LoVo (cell line): ENCODE data around the gene SCARB1.
"Not testable (repeated sequence)": the region's sequence is repeated elsewhere in the genome, so short reads cannot be mapped to it uniquely, and the experiment has no call there.

Experiments
- DNase-seq: peaks from one replicate; pipeline ENCODE4 v3.0.0-alpha.2; 2016; ENCODE audit warnings: low spot score

Gene SCARB1

DNA sequence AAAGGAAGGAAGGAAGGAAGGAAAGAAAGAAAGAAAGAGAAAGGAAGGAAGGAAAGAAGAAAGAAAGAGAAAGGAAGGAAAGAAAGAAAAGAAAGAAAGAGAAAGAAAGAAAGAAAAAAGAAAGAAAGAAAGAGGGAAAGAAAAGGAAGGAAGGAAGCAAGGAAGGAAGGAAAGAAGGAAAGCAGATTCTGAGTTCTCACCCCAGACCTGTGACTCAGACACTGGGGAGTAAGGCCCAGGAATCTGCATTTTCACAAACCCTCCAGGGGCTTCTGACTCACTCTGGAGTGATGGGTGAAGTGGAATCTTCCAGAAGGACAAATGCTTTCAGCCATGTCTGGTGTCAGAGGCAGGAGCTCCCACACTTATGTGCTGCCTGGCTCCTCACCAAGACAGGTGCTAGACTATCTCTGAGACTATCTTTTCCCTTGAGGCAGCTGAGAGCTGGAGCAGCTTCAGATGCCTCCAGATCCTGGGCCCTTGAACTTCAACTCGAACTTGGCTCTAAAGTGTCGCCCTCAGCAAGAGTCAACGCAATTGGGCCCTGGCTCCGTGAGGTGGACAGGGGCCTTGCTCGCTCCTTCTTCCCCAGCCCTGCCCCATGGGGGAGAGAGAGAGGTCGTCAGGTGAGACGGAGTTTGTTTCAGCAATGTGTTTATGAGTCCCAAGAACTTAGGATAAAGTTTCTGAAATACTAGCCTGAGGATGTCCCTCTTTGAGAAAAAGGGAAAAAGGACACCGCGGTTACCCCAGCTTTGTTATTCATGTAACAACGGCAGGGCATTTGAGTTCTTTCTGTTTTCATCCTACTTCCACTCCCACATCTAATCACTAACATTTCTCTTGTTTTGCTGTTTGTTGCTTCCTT lies 19.8 kb upstream of the SCARB1 start:
- no peak for DNase-seq

DNA sequence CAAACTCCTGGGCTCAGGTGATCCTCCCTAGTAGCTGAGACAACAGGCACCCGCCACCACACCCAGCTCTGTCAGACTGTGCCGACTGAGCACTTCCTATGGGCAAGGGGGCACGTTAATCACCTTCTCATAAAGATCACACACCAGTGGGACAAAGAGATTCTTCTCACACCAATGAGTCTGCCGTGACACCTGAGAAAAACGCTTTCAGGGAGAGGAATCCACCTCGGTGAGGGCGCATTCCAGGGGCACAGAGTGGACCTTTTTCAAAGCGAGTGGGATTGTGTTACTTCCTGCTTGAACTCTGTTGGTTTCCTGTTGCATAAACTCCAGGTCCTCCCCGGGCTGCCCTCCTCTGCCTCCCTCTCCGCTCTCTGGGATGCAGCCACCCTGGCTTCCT lies 17.5 kb upstream of the SCARB1 start:
- DNase-seq: no peak

DNA sequence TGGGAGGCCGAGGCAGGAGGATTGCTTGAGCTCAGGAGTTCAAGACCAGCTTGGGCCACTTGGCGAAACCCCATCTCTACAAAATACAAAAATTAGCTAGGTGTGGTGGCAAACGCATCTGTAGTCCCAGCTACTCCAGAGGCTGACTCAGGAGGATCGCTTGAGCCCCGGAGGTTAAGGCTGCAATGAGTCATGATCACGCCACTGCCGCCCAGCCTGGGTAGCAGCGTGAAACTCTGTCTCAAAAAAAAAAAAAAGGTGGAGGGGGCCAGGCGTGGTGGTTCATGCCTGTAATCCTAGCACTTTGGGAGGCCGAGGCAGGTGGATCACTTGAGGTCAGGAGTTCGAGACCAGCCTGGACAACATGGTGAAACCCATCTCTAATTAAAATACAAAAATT lies 16.7 kb upstream of the SCARB1 start:
- not testable (repeated sequence) for DNase-seq

DNA sequence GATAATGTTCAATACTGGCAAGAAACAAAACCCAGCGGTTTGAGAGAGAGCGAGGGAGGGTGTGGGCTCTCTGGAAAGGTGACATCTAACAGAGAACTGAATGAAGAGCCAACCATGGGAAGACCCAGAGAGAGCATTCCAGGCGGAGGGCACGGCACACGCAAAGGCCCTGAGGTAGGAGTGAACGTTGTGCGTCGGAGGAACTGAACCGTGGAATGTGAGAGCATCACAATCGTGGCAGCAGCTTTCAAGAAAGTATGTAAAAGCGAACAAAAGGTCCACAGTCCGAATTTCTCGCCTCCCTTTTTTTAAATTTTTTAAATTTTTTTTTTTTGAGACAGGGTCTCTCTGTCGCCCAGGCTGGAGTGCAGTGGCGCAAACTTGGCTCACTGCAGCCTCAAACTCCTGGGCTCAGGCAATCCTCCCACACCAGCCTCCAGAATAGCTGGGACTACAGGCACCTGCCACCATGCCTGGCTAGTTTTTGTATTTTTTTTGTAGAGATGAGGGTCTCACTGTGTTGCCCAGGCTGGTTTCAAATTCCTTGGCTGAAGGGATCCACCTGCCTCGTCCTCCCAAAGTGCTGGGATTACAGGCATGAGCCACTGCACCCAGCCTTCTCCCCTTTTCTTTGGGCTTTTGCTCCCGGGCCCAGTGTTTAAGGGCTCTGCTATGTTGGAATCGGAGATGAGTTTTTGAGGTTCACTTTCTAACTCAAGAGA lies 15.3 kb upstream of the SCARB1 start:
- no peak for DNase-seq

DNA sequence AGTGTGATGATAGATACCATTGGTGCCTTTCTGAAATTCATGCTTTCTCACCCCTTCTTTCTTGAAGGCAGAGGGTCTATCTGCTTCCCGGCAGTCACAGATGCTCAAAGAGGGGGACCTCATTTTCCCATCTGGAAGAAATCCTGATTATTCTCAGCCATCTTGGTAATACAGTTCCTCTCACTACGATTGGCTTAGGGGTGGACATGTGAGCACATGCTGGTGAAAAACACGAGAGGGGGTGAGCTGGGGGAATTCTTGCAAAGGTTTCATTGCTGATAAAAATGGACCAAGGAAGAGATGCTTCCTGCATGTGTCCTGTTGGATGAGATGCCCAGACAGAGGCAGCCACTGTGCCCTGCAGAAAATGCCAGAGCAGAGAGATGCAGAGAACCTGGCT lies 13.8 kb upstream of the SCARB1 start:
- DNase-seq: no peak

DNA sequence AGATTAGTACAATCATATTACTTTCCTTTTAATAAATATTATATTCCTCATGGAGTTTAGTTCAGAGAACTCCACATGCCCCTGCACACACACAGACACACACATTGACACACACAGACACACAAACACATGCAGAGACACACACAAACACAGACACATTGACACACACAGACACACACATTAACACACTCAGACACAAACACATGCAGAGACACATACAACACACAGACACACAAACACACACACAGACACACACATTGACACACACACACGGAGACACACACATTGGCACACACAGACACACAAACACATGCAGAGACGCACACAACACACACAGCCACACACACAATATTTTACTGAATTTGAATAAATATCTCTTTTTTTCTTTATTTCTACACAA lies 12.5 kb upstream of the SCARB1 start:
- DNase-seq: no peak

DNA sequence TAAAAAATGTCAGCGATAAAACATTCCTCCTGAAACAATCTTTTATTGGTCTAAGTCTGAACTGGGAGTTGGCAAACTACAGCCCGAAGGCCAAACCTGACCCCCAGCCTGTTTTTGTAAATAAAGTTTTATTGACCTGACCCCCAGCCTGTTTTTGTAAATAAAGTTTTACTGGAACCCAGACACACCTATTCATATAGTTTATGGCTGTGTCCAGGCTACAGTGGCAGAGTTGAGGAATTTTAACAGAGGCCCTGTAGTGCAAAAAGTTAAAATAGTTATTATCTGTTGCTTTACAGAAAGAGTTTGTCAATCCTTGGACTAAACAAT lies 12.1 kb upstream of the SCARB1 start:
- no peak for DNase-seq

DNA sequence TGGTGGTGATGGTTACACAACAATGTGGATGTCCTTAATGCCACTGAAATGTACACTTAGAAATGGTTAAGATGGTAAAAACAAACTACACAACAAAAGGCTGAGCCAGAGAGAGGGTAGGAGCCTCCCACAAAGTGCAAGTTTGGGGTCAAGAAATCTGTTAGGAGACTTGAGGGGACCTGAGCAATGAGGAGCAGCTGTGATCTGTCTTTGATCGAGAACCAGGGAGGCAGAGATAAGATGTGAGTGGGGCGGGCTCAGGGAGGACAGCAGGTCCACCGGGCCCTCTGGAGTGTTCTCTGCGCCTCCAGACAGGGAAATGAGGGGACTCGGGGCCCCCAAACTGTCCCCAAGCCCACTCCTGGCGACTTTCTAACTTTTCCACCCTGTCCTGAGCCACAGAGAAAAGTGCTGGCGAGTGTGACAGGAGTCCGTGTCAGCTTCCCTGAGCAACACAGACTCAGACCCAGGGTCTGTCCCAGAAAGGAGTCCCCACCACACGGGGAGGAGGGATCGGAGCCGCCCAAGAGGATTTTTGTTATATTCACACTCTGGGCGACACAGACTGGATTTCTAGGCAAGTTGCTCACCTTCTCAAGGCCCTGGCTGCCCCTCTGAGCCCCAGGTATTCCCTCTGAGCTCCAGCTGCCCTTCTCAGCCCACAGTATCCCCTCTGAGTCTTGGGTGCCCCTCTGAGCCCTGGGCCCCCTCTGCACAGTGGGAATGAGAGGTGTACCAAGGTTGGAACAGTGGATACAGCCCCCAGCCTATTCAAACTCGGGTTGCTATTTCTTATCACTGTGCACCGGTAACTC lies 11.5 kb upstream of the SCARB1 start:
- DNase-seq: no peak

DNA sequence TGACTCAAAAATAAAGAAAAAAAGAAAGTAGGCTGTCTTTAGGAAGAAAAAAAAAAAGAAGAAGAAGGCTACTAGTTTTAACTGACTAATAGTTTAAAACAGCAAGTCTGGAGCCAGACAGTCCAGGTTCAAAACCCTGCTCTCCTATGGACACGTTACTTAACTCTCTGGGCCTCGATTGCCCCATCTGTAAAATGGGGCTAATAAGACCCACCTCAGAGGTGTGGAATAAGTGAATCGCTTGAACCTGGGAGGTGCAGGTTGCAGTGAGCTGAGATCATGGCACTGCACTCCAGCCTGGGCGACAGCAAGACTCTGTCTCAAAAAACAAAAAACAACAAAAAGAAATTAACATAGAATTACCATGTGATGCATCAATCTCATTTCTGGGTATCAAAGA lies 10.5 kb upstream of the SCARB1 start:
- no peak for DNase-seq

DNA sequence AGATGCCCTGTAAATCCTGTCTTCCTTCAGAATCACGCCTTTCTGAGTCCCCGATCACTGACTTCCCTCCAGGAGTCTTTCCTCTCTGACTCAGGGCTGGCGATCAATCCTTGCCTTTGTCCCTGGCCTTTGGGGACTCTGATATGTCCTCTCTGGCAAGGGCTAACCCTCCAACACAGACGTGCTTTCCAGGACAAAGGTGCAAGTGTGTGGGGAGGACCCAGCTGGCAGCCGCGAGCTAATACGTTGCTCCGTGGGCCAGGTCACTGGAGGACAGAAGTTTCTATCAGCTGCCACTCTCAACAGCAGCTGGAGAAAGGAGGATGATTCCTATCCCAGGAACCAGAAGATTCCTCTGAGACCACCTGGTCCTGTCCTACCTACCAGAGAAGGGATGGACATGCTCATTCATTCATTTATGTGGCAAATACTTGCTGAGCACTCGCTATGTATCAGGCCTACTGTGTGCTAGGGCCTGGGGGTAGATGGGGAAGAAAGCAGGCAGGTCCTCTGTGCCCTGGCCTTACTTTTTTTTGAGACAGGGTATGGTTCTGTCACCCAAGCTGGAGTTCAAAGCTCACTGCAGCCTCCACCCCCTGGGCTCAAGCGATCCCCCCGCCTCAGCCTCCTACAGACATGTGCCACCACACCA lies 8.5 kb upstream of the SCARB1 start:
- no peak for DNase-seq

DNA sequence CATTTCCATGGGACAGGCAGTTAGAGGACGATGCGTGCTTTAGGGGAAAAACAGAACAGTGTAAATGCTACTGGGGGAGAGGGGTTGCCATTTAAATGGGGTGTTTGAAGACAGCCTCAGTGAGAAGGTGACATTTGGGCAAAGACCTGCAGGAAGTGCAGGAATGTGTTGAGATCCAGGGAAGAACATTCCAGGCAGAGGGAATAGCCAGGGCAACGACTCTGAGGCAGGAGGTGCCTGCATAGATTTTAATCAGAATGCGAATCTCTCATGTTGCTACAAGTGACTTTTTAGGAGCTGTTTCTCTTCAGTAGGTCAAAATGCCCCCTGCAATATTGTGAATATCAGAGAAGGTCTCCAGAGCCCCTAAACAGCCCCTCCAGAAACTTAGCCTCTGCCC lies 7.6 kb upstream of the SCARB1 start:
- DNase-seq: no peak

DNA sequence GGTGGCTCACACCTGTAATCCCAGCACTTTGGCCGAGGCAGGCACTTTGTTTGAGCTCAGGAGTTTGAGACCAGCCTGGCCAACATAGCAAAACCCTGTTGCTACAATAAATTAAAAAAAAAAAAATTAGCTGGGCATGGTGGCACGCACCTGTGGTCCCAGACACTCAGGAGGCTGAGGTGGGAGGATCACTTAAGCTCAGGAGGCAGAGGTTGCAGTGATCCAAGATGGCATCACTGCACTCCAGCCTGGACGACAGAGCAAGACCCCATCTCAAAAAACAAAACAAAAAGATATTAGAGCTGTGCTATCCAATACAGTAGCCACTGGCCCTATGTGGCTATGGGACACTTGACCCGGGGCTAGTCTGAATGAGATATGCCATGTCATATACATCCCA lies 6.9 kb upstream of the SCARB1 start:
- DNase-seq: no peak

DNA sequence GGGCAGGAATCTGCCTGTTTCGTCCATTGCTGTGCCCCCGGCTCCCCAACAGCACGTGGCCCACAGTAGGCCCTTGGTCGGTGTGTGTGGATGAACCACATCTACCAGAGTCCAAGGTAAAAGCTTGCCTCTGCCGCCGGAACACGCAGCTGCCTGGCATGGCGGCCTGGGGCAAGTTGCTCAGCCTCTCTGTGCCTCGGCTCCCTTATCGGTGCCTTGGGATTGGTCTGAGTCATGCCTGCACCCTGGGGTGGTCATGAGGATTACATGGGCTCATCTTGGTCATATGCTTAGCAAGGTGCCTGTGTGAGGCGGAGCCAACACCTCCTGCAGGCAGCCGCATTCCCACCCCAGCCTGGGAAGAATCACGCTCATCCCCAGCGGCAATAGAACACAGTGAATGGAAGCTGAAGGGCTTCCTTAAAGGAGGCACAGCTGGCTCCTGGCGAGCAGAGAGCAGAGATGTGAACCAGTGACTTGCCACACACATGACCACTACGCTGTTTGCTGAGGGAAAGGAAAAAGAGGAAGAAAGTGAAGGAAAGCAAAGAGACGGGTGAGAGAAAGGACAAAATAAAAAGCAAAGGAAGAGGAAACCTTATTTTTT lies 5.5 kb upstream of the SCARB1 start:
- DNase-seq: no peak

DNA sequence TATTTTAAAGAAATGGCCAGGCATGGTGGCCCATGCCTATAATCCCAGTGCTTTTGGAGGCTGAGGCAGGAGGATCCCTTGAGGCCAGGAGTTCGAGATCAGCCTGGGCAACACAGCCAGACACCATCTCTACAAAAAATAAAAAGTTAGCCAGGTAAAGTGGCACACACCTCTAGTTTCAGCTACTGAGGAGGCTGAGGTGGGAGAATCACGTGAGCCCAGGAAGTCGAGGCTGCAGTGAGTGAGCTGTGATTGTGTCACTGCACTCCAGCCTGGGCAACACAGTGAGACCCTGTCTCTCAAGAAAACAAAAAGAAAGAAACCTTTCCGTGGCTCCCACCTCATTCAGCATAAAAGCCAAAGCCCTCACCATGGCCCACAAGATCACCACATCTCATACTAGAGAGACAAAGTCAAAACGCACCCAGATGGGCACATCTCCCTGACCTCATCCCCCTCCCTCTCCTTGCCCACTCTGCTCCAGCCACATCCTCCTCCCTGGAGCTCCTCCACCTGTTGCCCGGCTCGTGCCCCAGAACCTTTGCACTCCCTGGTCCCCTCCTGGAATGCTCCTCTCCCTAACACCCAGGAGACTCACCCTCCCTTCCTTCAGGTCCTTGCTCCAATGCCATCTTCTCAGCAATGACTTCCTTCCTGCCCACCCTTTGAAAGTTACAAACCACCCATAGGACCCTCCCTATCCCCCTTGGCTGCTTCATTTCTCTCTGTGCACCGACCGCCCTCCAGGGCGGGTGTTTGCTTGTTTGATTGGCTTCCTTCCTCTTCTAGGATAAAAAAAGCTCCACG lies 4.8 kb upstream of the SCARB1 start:
- DNase-seq: no peak

DNA sequence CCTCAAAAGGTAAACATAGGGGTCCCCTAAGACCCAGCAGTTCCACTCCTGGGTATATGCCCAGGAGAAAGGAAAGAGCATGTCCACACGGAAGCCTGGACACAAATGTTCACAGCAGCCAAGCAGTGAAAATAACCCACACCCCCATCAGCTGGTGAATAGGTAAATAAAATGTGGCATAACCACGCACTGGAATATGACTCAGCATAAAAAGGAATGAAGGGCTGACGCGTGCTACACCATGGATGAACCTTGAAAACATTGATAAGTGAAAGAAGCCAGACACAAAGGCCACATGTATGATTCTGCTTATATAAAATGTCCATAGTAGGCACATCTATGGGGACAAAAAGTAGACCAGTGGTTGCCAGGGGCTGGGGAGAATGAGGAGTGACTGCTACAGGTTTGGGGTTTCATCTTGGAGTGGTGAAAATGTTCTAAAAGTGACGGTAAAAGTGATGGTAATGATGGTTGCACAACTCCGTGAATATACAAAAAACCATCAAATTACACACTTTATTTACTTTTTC lies 3.8 kb upstream of the SCARB1 start:
- peak; percentile 25 for DNase-seq

DNA sequence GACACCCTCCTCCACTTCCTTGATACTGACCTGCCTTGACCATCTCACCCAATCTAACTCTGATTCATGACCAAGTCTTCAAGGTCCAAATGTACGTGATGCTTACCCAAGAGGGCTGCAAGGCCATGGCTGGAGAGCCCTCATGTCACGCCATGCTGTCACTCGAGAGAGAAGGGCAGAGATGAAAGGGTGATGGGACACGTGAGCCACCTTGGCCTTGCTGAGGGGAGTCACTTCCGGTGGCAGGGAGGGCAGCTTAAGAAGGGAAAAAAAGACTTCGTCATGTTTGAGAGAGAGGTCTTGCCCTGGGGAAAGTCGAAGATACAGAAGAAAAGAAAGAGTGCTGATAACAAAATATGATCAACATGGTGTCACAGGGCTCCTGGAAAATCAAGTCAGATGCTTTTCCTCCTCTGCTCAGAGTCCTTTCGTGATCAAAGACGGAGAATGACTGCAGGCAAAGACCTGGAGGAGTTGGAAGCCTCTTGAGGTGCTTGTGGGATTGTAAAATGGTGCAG lies 3.3 kb upstream of the SCARB1 start:
- no peak for DNase-seq

DNA sequence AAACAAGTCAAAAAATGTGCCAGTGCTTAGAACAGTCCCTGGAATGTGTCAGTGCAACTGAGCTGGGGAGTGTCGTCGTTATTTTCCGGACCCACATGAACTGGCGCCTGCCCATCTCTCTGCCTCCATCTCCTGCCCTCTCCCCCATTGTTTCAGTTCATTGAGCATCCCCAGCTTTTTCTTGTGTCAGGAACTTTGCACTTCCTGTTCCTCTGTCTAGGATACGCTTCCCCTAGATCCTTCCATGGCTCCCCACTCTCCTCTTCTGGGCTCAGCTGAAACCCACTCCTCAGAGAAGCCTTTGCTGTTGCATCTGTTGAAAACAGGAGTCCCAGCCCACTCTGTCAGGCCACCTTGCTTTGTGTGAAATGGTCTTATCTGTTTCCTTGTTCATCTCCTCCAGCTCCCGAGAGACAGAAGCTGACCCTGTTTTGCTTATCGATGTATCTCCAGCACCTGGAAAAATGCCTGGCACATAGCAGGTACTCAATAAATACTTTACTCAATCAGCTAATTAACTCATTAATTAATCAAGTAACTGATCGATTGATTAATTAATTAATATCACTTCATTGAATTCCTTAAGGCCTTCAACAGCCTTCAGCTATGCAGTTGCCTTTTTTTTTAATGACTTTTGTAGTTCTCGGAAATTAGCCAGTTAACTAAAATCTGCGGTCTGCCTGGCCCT lies 2.7 kb upstream of the SCARB1 start:
- no peak for DNase-seq

DNA sequence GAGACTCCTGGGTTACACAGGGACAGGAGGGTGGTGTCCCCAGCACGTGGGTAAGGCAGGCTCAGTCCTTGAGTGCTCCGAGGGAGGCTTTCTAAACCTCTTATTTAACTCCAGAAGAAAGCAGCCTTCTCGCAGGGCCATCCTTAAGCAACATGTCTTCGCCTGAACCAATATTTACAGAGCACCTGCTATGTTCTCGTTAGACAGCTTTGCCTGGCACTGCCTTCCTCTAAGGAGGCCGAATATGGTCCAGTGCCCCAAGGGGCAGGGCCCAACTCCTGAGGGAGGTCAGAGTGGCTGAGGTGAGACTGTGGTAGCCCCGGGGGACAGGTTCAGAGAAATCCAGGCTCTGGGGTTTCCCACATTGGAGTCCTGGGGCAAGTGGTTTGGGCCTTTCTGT lies 2.1 kb upstream of the SCARB1 start:
- DNase-seq: no peak

DNA sequence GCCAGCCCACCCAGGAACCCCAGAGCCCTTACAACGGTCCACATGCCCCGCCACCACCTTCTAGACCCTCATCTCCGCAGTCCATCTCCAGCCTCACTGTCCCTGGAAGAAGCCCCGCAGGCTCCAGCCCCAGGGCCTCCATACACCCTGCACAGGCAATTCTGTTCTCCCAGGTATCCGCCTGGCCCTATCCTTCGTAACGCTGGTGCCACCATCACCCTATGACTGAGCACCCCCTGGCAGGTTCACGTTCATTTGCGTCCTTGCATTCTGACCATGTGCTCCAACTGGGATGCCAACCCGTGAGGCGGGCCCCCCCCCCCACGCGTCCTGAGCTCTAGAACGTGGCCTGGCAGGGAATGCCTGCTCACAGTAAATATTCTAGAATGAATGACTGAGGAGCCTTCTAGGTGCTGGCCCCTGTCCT lies 675 bp upstream of the SCARB1 start:
- DNase-seq: no peak
